GM12878 (cell line): ENCODE measurements around the gene CYP46A1. TPM values are rescaled to one million over a fixed set of nuclear protein-coding genes. Genes with fewer than 3 reads are reported as not detected.

ENCODE experiments used
- ATAC-seq: fragments of 200-7000 bp; cut with Tn5 transposase; 3 replicates; pipeline ENCODE4 v1.9.1; 2020; ENCODE audit warnings: mild to moderate bottlenecking, moderate library complexity
- BruUV-seq: library from RNA; stranded (reverse); fragments of 400-500 nt; replicated peaks from 2 replicates; lab custom pipeline; 2021; lab: Mats Ljungman, UMichigan
- CTCF ChIA-PET: fragments of 300-600 bp; sonication (Branson Sonifier 250); formaldehyde crosslinking; extraction: SDS; loops from one replicate; lab custom pipeline; 2021; ENCODE audit warnings: inconsistent platforms; lab: Yijun Ruan, JAX
- POLR2A ChIA-PET: fragments of 350-600 bp; formaldehyde crosslinking; extraction: SDS; loops from one replicate; lab custom pipeline; 2021; ENCODE audit warnings: inconsistent platforms; lab: Charles Lee
- RAD21 ChIA-PET: fragments of 300-600 bp; sonication (Branson Sonifier 250); formaldehyde crosslinking; loops from one replicate; lab custom pipeline; 2023; ENCODE audit warnings: antibody characterized with exemption; ENCODE audit not compliant: unreplicated experiment; lab: Charles Lee
- SMC1A ChIA-PET: fragments of 300-600 bp; sonication (Branson Sonifier 250); formaldehyde crosslinking; loops from one replicate; lab custom pipeline; 2023; ENCODE audit not compliant: unreplicated experiment, uncharacterized antibody; lab: Charles Lee
- DNase-seq: peaks from one replicate; pipeline ENCODE4 v3.0.0-alpha.2; 2011; ENCODE audit warnings: low read depth, low spot score
- FAIRE-seq: peaks from 3 replicates; lab custom pipeline; 2011; peaks lifted over from hg19 to GRCh38; lab: Jason Lieb, UNC
- H2AFZ ChIP-seq: 2 replicates; pipeline ENCODE4 v1.6.0; 2011; ENCODE audit warnings: low read depth, low read length, control low read depth; ENCODE audit not compliant: control insufficient read depth
- H3K27ac ChIP-seq: 2 replicates; pipeline ENCODE4 v1.5.1; 2011; ENCODE audit warnings: control low read depth; ENCODE audit not compliant: control insufficient read depth, insufficient read depth
- H3K27me3 ChIP-seq, 2 experiments: replicated peaks in 1 of 2; 2 replicates each; pipeline versions ENCODE4 v1.6.0 to v1.6.1; 2011; ENCODE audit warnings: low read length in 1 of 2; ENCODE audit not compliant: control insufficient read depth in 2 of 2, insufficient read depth in 2 of 2
- H3K36me3 ChIP-seq, 2 experiments: 2 replicates each; pipeline ENCODE4 v1.5.1; 2011; ENCODE audit warnings: low read length in 1 of 2; ENCODE audit not compliant: control insufficient read depth in 2 of 2, insufficient read depth in 2 of 2
- H3K4me1 ChIP-seq: 2 replicates; pipeline ENCODE4 v1.6.1; 2011; ENCODE audit warnings: mild to moderate bottlenecking, low read length, moderate library complexity, mixed read lengths; ENCODE audit not compliant: control insufficient read depth, insufficient read depth
- H3K4me2 ChIP-seq: 2 replicates; pipeline ENCODE4 v1.6.0; 2011; ENCODE audit warnings: control low read depth; ENCODE audit not compliant: control insufficient read depth, insufficient read depth
- H3K4me3 ChIP-seq: fragments of 200-600 bp; sonication (generic); 2 replicates; pipeline ENCODE4 v1.5.1; 2016
- H3K79me2 ChIP-seq: 2 replicates; pipeline ENCODE4 v1.6.0; 2011; ENCODE audit warnings: low read length; ENCODE audit not compliant: control insufficient read depth, insufficient read depth
- H3K9ac ChIP-seq: 2 replicates; pipeline ENCODE4 v1.8.0; 2011; ENCODE audit warnings: low read length, control low read depth, mixed read lengths; ENCODE audit not compliant: control insufficient read depth, insufficient read depth
- H3K9me3 ChIP-seq: replicated peaks from 3 replicates; pipeline ENCODE4 v1.5.1; 2011; ENCODE audit warnings: mild to moderate bottlenecking, low read length; ENCODE audit not compliant: control insufficient read depth, insufficient read depth
- H4K20me1 ChIP-seq: 2 replicates; pipeline ENCODE4 v1.6.0; 2011; ENCODE audit not compliant: control insufficient read depth, insufficient read depth
- BRCA1 ChIP-seq: IDR thresholded peaks from 2 replicates; pipeline ENCODE4 v1.6.1; 2011; ENCODE audit warnings: low read depth, low read length, improper control_type of control experiment
- ESRRA ChIP-seq: IDR thresholded peaks from 2 replicates; pipeline ENCODE4 v1.6.1; 2012; ENCODE audit warnings: mild to moderate bottlenecking, low read length, improper control_type of control experiment
- HDGF ChIP-seq: fragments of 450-650 bp; IDR thresholded peaks from 2 replicates; pipeline ENCODE4 v1.6.1; 2016; ENCODE audit warnings: antibody characterized with exemption
- IRF4 ChIP-seq: IDR thresholded peaks from 2 replicates; pipeline ENCODE4 v1.6.1; 2011; ENCODE audit warnings: low read depth, low read length
- KLF5 ChIP-seq: fragments of 450-650 bp; IDR thresholded peaks from 2 replicates; pipeline ENCODE4 v1.6.1; 2014; ENCODE audit warnings: mild to moderate bottlenecking; ENCODE audit not compliant: partially characterized antibody
- MEF2B ChIP-seq: fragments of 450-650 bp; IDR thresholded peaks from 2 replicates; pipeline ENCODE4 v1.6.1; 2018; ENCODE audit warnings: mild to moderate bottlenecking, moderate library complexity; ENCODE audit not compliant: partially characterized antibody, poor library complexity, severe bottlenecking
- MXI1 ChIP-seq: fragments of 150-350 bp; IDR thresholded peaks from 2 replicates; pipeline ENCODE4 v1.6.1; 2011; ENCODE audit warnings: low read depth, mild to moderate bottlenecking, inconsistent platforms, low read length, improper control_type of control experiment
- MYC ChIP-seq: IDR thresholded peaks from 2 replicates; pipeline ENCODE4 v1.6.1; 2011; ENCODE audit warnings: mild to moderate bottlenecking, low read length, moderate library complexity, inconsistent platforms; ENCODE audit not compliant: insufficient read depth, insufficient replicate concordance, insufficient read length, severe bottlenecking
- NR2C1 ChIP-seq: fragments of 450-650 bp; IDR thresholded peaks from 2 replicates; pipeline ENCODE4 v1.6.1; 2017; ENCODE audit warnings: antibody characterized with exemption, mild to moderate bottlenecking, moderate library complexity
- TARDBP ChIP-seq: IDR thresholded peaks from 2 replicates; pipeline ENCODE4 v1.6.1; 2016; ENCODE audit warnings: borderline replicate concordance
- YY1 ChIP-seq: IDR thresholded peaks from 2 replicates; pipeline ENCODE4 v1.6.1; 2011; ENCODE audit warnings: low read depth, mild to moderate bottlenecking, low read length
- ZNF217 ChIP-seq: fragments of 450-650 bp; IDR thresholded peaks from 2 replicates; pipeline ENCODE4 v1.6.1; 2017; ENCODE audit warnings: antibody characterized with exemption, mild to moderate bottlenecking
- ZSCAN29 ChIP-seq: fragments of 450-650 bp; IDR thresholded peaks from 2 replicates; pipeline ENCODE4 v1.6.1; 2017; ENCODE audit warnings: mild to moderate bottlenecking, moderate library complexity
- WGBS: methylation state at CpG from one replicate; pipeline ENCODE4 v1.1.6; 2016; ENCODE audit warnings: low lambda C conversion rate; ENCODE audit not compliant: insufficient replicate concordance, insufficient coverage; ENCODE audit errors: missing lambda C conversion rate; 5-methylcytosine and 5-hydroxymethylcytosine counted together
- in situ Hi-C: fragments of 300-500 bp; cut with MboI; formaldehyde crosslinking; loops from 9 replicates; pipeline ENCODE4 v1.14.3; 2018; ENCODE audit warnings: mixed read lengths
- intact Hi-C: fragments of 100-400 bp; cut with micrococcal nuclease; formaldehyde crosslinking; loops from one replicate; pipeline ENCODE4 v1.14.2; 2022; ENCODE audit not compliant: unreplicated experiment
- polyA plus RNA-seq, 11 experiments: library from polyadenylated mRNA; depleted of rRNA in 4 of 11; unstranded in 6 of 11; stranded (reverse) in 5 of 11; fragments of >200 nt; fragmentation: Nextera tagmentation in 4 of 11; fragmentation: Illumina TruSeq in 1 of 11; extraction: Ambion mirVana in 4 of 11; extraction: Trizol in 1 of 11; gene quantifications; 1 replicate in 1 of 11; 2 replicates in 10 of 11; pipeline versions ENCODE4 v1.2.1 to v1.2.3, GENCODE V29; 2011 to 2016; ENCODE audit warnings: inconsistent platforms in 2 of 11, missing spikeins in 2 of 11, low read depth in 1 of 11
- total RNA-seq, 4 experiments: library from RNA; depleted of rRNA in 3 of 4; stranded (reverse); fragments of >200 nt in 3 of 4; fragmentation: Illumina TruSeq in 1 of 4; extraction: Trizol in 1 of 4; gene quantifications; 2 replicates each; pipeline versions ENCODE4 v1.2.1 to v1.2.3, GENCODE V29; 2013 to 2021
- TF ChIP-seq, protein P1 (sequence below): IDR thresholded peaks from 2 replicates; pipeline ENCODE4 v1.6.1; 2012; ENCODE audit warnings: low read depth, low read length, improper control_type of control experiment
- TF ChIP-seq, protein P2 (sequence below): IDR thresholded peaks from 2 replicates; pipeline ENCODE4 v1.6.1; 2011; ENCODE audit warnings: low read depth, low read length, improper control_type of control experiment, borderline replicate concordance

Gene CYP46A1
- total and polyA plus RNA-seq, 10 of the 15 experiments (the other 5 are each of a cell fraction or from before 2014, with no cell fraction given) = 0.04 to 0.11 TPM; not detected in 8

DNA sequence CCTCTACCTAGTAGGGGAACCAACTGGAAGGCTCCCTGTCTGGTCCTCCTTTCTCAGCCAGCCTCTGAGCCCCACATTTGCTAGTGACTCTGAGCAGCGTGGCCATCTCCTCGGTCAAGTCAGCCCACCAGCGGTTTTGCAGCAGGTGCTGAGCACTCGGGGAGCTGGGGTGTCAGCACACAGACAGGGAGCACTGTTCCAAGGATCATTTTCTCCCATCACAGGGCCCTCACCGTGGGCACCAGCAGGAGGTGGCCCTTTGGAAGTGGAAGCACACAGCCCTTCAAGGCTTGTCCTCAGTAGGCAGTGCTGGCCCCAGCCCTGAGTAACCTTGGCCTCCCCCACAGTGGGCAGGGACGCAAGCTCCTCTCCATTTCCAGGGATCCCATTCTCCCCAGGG lies 85.0 kb downstream of the CYP46A1 start (continued):
- TF ChIP-seq MXI1 = no peak
- no peak for TF ChIP-seq IRF4
- TF ChIP-seq KLF5 = no peak
- TF ChIP-seq ESRRA = no peak
- TF ChIP-seq MYC = no peak
- no peak for TF ChIP-seq HDGF

DNA sequence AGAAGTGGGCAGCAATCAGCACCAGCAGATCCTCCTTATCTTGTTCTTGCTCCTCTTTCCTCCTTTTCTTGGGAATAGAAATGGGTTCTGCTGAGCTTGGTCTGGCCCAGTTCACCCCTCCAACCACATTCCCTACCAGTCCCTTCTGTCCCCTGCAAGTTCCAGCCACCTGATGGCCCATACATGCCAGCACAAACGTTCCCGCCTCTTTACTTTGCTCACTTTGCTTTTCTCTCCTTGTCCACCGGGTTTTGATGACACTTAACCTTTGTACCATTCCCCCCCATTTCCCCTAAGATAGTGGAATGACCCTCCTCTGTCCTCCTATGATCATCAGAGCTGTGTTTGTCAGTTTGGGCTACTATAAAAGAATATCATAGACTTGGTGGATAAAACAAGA lies 85.7 kb downstream of the CYP46A1 start:
- BruUV-seq = no TSS peak
- in situ Hi-C loops = no loop called here

More for the DNA sequence above, 85.7 kb downstream of the CYP46A1 start:
- H2AFZ ChIP-seq = no peak overlapping the region
- ChIA-PET POLR2A (no interaction called here), CTCF (no interaction called here), SMC1A (no interaction called here), RAD21 (no interaction called here)
- FAIRE-seq = no peak
- H3K27ac ChIP-seq = no peak overlapping the region
- 5% methylated on average over 3 of the region's 3 CpGs for WGBS
- no peak overlapping the region for H3K4me3 ChIP-seq
- no peak for DNase-seq
- H3K4me2 ChIP-seq = no peak overlapping the region
- H3K36me3 ChIP-seq = no peaks in the 10 kb centered on the region
- H3K79me2 ChIP-seq = no peaks in the 10 kb centered on the region
- intact Hi-C loops = no loop called here
- peaks cover 0 to 2% of the 10 kb centered on the region in 2 experiments; a peak in 1 of 4 replicates for H3K27me3 ChIP-seq
- H3K9me3 ChIP-seq = no peaks in the 10 kb centered on the region
- TF ChIP-seq MEF2B (no peak), ZSCAN29 (no peak), MYC (no peak), BRCA1 (no peak), TARDBP (no peak), NR2C1 (no peak), ESRRA (no peak), YY1 (no peak), ZNF217 (no peak)
- TF ChIP-seq, protein P1, sequence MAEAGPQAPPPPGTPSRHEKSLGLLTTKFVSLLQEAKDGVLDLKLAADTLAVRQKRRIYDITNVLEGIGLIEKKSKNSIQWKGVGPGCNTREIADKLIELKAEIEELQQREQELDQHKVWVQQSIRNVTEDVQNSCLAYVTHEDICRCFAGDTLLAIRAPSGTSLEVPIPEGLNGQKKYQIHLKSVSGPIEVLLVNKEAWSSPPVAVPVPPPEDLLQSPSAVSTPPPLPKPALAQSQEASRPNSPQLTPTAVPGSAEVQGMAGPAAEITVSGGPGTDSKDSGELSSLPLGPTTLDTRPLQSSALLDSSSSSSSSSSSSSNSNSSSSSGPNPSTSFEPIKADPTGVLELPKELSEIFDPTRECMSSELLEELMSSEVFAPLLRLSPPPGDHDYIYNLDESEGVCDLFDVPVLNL = no peak
- TF ChIP-seq, protein P2, sequence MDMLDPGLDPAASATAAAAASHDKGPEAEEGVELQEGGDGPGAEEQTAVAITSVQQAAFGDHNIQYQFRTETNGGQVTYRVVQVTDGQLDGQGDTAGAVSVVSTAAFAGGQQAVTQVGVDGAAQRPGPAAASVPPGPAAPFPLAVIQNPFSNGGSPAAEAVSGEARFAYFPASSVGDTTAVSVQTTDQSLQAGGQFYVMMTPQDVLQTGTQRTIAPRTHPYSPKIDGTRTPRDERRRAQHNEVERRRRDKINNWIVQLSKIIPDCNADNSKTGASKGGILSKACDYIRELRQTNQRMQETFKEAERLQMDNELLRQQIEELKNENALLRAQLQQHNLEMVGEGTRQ = no peak
- H4K20me1 ChIP-seq = no peaks in the 10 kb centered on the region
- no peaks in the 10 kb centered on the region for H3K4me1 ChIP-seq
- ATAC-seq = no peak
- H3K9ac ChIP-seq = no peak overlapping the region
